SU-DHL-6 (cell line): Measurements from ENCODE around the gene NCEH1.

ENCODE experiments used
- H2AFZ ChIP-seq: fragments of 200-600 bp; sonication (generic); 2 replicates; pipeline ENCODE4 v1.6.1; 2014; ENCODE audit warnings: low read depth, mild to moderate bottlenecking, moderate library complexity, mixed read lengths, antibody characterized with exemption, low read length; ENCODE audit not compliant: severe bottlenecking
- H3F3A ChIP-seq: fragments of 200-600 bp; shearing (Covaris generic); 2 replicates; pipeline ENCODE4 v1.6.0; 2016; ENCODE audit warnings: antibody characterized with exemption, mild to moderate bottlenecking; ENCODE audit not compliant: insufficient read depth
- H3K27ac ChIP-seq: fragments of 200-600 bp; sonication (generic); 2 replicates; pipeline ENCODE4 v1.5.1; 2016; ENCODE audit warnings: low read depth, mild to moderate bottlenecking, low read length, moderate library complexity, mixed read lengths
- H3K27me3 ChIP-seq: fragments of 200-600 bp; sonication (generic), shearing (Covaris generic); 2 replicates; pipeline ENCODE4 v1.6.0; 2014; ENCODE audit warnings: mild to moderate bottlenecking, low read length
- H3K36me3 ChIP-seq: fragments of 200-600 bp; sonication (generic); 2 replicates; pipeline ENCODE4 v1.6.1; 2014; ENCODE audit warnings: mild to moderate bottlenecking, low read length, mixed read lengths
- H3K4me2 ChIP-seq: fragments of 300-600, 200-600 bp; shearing (Covaris generic), sonication (generic); 2 replicates; pipeline ENCODE4 v1.6.0; 2014; ENCODE audit warnings: low read length, low read depth, mild to moderate bottlenecking; ENCODE audit not compliant: poor library complexity, severe bottlenecking
- H3K4me3 ChIP-seq: fragments of 200-600 bp; sonication (generic); 2 replicates; pipeline ENCODE4 v1.5.1; 2014; ENCODE audit warnings: antibody characterized with exemption, low read length, mild to moderate bottlenecking, mixed read lengths; ENCODE audit not compliant: insufficient read depth, poor library complexity, severe bottlenecking
- H3K79me2 ChIP-seq: fragments of 200-600 bp; sonication (generic); 2 replicates; pipeline ENCODE4 v1.6.1; 2014; ENCODE audit warnings: mild to moderate bottlenecking, low read length, moderate library complexity; ENCODE audit not compliant: insufficient read depth
- H3K9ac ChIP-seq: fragments of 200-600 bp; sonication (generic); 2 replicates; pipeline ENCODE4 v1.7.0; 2014; ENCODE audit warnings: mild to moderate bottlenecking, low read length
- H3K9me2 ChIP-seq: fragments of 200-600 bp; sonication (generic); replicated peaks from 2 replicates; pipeline ENCODE4 v1.6.1; 2014; ENCODE audit warnings: low read length; ENCODE audit not compliant: insufficient read depth
- H3K9me3 ChIP-seq: fragments of 200-600 bp; sonication (generic); 2 replicates; pipeline ENCODE4 v1.6.1; 2014; ENCODE audit warnings: low read length, mixed read lengths; ENCODE audit not compliant: insufficient read depth
- H4K20me1 ChIP-seq: fragments of 200-600 bp; sonication (generic); 2 replicates; pipeline ENCODE4 v1.6.1; 2014; ENCODE audit warnings: low read depth, mild to moderate bottlenecking, antibody characterized with exemption, low read length, moderate library complexity, mixed read lengths
- CTCF ChIP-seq: fragments of 200-600 bp; sonication (generic); IDR thresholded peaks from one replicate; pipeline ENCODE4 v1.5.1; 2017; ENCODE audit warnings: antibody characterized with exemption, mild to moderate bottlenecking, low read length, moderate library complexity; ENCODE audit not compliant: insufficient read depth, poor library complexity, severe bottlenecking
- EZH2phosphoT487 ChIP-seq: fragments of 200-600 bp; sonication (generic), shearing (Covaris generic); conservative IDR thresholded peaks from 2 replicates; pipeline ENCODE4 v1.6.1; 2018; ENCODE audit warnings: mild to moderate bottlenecking, antibody characterized with exemption, low read length, moderate library complexity, mixed read lengths

NCEH1 gene

GRCh38 chr3:172646439-172647015, 64.3 kb downstream of the NCEH1 start:
- Histone ChIP-seq H2AFZ (no peak overlapping the region), H3K9me3 (no peaks in the 10 kb centered on the region), H4K20me1 (no peaks in the 10 kb centered on the region), H3K4me2 (no peak overlapping the region), H3K27me3 (no peaks in the 10 kb centered on the region), H3K4me3 (no peak overlapping the region), H3K9me2 (no peaks in the 10 kb centered on the region), H3K27ac (no peak overlapping the region), H3F3A (no peaks in the 10 kb centered on the region), H3K36me3 (no peaks in the 10 kb centered on the region), H3K9ac (no peak overlapping the region), H3K79me2 (no peaks in the 10 kb centered on the region)
- TF ChIP-seq EZH2phosphoT487 = no peak
- no peak for TF ChIP-seq CTCF

- H3K4me3 ChIP-seq = no peak overlapping the region
- H3K36me3 ChIP-seq = no peaks in the 10 kb centered on the region
- no peak overlapping the region for H3K4me2 ChIP-seq
- H3K27ac ChIP-seq = no peak overlapping the region
- no peaks in the 10 kb centered on the region for H3K9me2 ChIP-seq
- H3K9ac ChIP-seq = no peak overlapping the region
- H4K20me1 ChIP-seq = no peaks in the 10 kb centered on the region
- no peaks in the 10 kb centered on the region for H3K79me2 ChIP-seq
- no peaks in the 10 kb centered on the region for H3K9me3 ChIP-seq
- no peaks in the 10 kb centered on the region for H3F3A ChIP-seq
- no peak overlapping the region for H2AFZ ChIP-seq
- TF ChIP-seq EZH2phosphoT487 (no peak), CTCF (no peak)
- H3K27me3 ChIP-seq = no peaks in the 10 kb centered on the region
Measured at GRCh38 chr3:172644258-172644657, 66.6 kb downstream of the NCEH1 start.

GRCh38 chr3:172643506-172644179, 67.2 kb downstream of the NCEH1 start:
- Histone ChIP-seq H3K27ac (no peak overlapping the region), H3F3A (no peaks in the 10 kb centered on the region), H3K4me3 (no peak overlapping the region), H3K9ac (no peak overlapping the region), H3K9me2 (no peaks in the 10 kb centered on the region), H2AFZ (no peak overlapping the region), H3K4me2 (no peak overlapping the region), H3K36me3 (no peaks in the 10 kb centered on the region), H4K20me1 (no peaks in the 10 kb centered on the region), H3K79me2 (no peaks in the 10 kb centered on the region), H3K27me3 (no peaks in the 10 kb centered on the region), H3K9me3 (no peaks in the 10 kb centered on the region)
- TF ChIP-seq EZH2phosphoT487 = no peak
- no peak for TF ChIP-seq CTCF
